Activated CD8-positive, alpha-beta memory T cell treated with anti-CD3 and anti-CD28 coated beads, Interleukin-2, amount 50 U/mL, for 24 hours (primary cell): Measurements from ENCODE around the gene GMDS.

Experiments
- DNase-seq: peaks from one replicate; pipeline ENCODE4 v3.0.0-alpha.2; 2020; ENCODE audit errors: extremely low read depth

Gene GMDS

GRCh38 chr6:2178125-2178524 lies 67.3 kb downstream of the GMDS start:
- DNase-seq, result no peak

- DNase-seq, result no peak
Observed at GRCh38 chr6:2175825-2176224, 69.6 kb downstream of the GMDS start.

GRCh38 chr6:2173203-2173961 lies 72.0 kb downstream of the GMDS start:
- no peak for DNase-seq

- DNase-seq, result no peak
Observed at GRCh38 chr6:2171728-2172127, 73.7 kb downstream of the GMDS start.

GRCh38 chr6:2168480-2168879 lies 76.9 kb downstream of the GMDS start:
- no peak for DNase-seq

GRCh38 chr6:2166717-2167116 lies 78.7 kb downstream of the GMDS start:
- no peak for DNase-seq

- no peak for DNase-seq
Observed at GRCh38 chr6:2165286-2165685, 80.1 kb downstream of the GMDS start.

GRCh38 chr6:2164481-2164880 lies 80.9 kb downstream of the GMDS start:
- DNase-seq, result no peak

- no peak for DNase-seq
Observed at GRCh38 chr6:2162079-2162445, 83.3 kb downstream of the GMDS start.

- no peak for DNase-seq
Observed at GRCh38 chr6:2158596-2159271, 86.7 kb downstream of the GMDS start.

- DNase-seq, result no peak
Observed at GRCh38 chr6:2157441-2158127, 87.8 kb downstream of the GMDS start.

- no peak for DNase-seq
Observed at GRCh38 chr6:2155206-2155605, 90.2 kb downstream of the GMDS start.

- no peak for DNase-seq
Observed at GRCh38 chr6:2149361-2150006, 95.9 kb downstream of the GMDS start.

- no peak for DNase-seq
Observed at GRCh38 chr6:2148748-2149147, 96.7 kb downstream of the GMDS start.

GRCh38 chr6:2147766-2148448 lies 97.5 kb downstream of the GMDS start:
- no peak for DNase-seq

- DNase-seq, result no peak
Observed at GRCh38 chr6:2147261-2147660, 98.1 kb downstream of the GMDS start.

- DNase-seq, result no peak
Observed at GRCh38 chr6:2144210-2144609, 101.2 kb downstream of the GMDS start.

GRCh38 chr6:2141644-2142290 lies 103.6 kb downstream of the GMDS start:
- no peak for DNase-seq

GRCh38 chr6:2140438-2141128 lies 104.8 kb downstream of the GMDS start:
- DNase-seq, result no peak

GRCh38 chr6:2135401-2135800 lies 110.0 kb downstream of the GMDS start:
- DNase-seq, result no peak

GRCh38 chr6:2134554-2134953 lies 110.9 kb downstream of the GMDS start:
- no peak for DNase-seq
